Progenitor cell of endocrine pancreas (in vitro differentiated cells): ENCODE measurements around the gene CNPY2. TPM values are rescaled to one million over a fixed set of nuclear protein-coding genes. Genes with fewer than 3 reads are reported as not detected.

Experiments
- DNase-seq: peaks from one replicate; pipeline ENCODE4 v3.0.0; 2021; ENCODE audit warnings: low spot score; ENCODE audit not compliant: unreplicated experiment
- H3K27ac Mint-ChIP-seq: 2 replicates; pipeline ENCODE4 v1.8.0; 2021; ENCODE audit warnings: mild to moderate bottlenecking, moderate library complexity, mixed read lengths
- H3K27me3 Mint-ChIP-seq: 2 replicates; pipeline ENCODE4 v1.8.0; 2021; ENCODE audit warnings: mixed read lengths
- H3K36me3 Mint-ChIP-seq: 2 replicates; pipeline ENCODE4 v1.8.0; 2022; ENCODE audit warnings: mixed read lengths; ENCODE audit not compliant: insufficient read depth
- H3K4me1 Mint-ChIP-seq: 2 replicates; pipeline ENCODE4 v1.8.0; 2021; ENCODE audit warnings: low read depth, mixed read lengths
- H3K4me3 Mint-ChIP-seq: 2 replicates; pipeline ENCODE4 v1.8.0; 2021; ENCODE audit warnings: low read depth, mild to moderate bottlenecking, moderate library complexity, mixed read lengths
- H3K9me3 Mint-ChIP-seq: 2 replicates; pipeline ENCODE4 v1.8.0; 2021; ENCODE audit warnings: low read depth, mixed read lengths
- total RNA-seq: library from RNA; stranded (reverse); gene quantifications from 2 replicates; pipeline ENCODE4 v1.2.1, GENCODE V29; 2021
- TF ChIP-seq, protein P1 (sequence below): fragments of 200-600 bp; sonication (generic); IDR thresholded peaks from one replicate; pipeline ENCODE4 v1.5.0; 2021; ENCODE audit warnings: antibody characterized with exemption, mild to moderate bottlenecking; ENCODE audit not compliant: unreplicated experiment

CNPY2 gene
- total RNA-seq, 1 donor from 2014 or later, result 230 TPM

DNA sequence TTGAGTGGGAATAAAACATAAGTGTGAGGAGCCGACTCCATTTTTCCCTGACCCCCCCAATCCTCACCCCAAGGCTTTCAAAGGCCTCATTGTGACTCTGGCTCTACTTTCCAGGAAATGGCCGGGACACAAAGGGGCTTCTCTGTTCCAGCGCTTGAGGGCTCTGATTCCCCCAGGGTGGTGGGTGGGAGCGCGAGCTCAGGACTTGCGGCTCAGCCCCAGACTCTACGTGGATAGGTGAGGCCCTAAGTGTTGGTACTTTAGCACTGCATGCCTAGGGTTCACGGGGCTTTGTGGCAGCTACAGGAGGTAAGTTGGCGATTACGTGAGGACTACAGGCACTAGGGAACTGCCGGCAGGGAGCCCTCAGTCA is 553 bp downstream of the CNPY2 start:
- DNase-seq, result no peak
- Mint-ChIP-seq H3K36me3 (peaks cover 4% of the 10 kb centered on the region), H3K9me3 (no peaks in the 10 kb centered on the region), H3K27me3 (no peaks in the 10 kb centered on the region), H3K4me3 (peak overlapping the region; percentile 99), H3K27ac (peak overlapping the region; percentile 100), H3K4me1 (peaks cover 9% of the 10 kb centered on the region)
- TF ChIP-seq, protein P1, sequence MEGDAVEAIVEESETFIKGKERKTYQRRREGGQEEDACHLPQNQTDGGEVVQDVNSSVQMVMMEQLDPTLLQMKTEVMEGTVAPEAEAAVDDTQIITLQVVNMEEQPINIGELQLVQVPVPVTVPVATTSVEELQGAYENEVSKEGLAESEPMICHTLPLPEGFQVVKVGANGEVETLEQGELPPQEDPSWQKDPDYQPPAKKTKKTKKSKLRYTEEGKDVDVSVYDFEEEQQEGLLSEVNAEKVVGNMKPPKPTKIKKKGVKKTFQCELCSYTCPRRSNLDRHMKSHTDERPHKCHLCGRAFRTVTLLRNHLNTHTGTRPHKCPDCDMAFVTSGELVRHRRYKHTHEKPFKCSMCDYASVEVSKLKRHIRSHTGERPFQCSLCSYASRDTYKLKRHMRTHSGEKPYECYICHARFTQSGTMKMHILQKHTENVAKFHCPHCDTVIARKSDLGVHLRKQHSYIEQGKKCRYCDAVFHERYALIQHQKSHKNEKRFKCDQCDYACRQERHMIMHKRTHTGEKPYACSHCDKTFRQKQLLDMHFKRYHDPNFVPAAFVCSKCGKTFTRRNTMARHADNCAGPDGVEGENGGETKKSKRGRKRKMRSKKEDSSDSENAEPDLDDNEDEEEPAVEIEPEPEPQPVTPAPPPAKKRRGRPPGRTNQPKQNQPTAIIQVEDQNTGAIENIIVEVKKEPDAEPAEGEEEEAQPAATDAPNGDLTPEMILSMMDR, result no peak

DNA sequence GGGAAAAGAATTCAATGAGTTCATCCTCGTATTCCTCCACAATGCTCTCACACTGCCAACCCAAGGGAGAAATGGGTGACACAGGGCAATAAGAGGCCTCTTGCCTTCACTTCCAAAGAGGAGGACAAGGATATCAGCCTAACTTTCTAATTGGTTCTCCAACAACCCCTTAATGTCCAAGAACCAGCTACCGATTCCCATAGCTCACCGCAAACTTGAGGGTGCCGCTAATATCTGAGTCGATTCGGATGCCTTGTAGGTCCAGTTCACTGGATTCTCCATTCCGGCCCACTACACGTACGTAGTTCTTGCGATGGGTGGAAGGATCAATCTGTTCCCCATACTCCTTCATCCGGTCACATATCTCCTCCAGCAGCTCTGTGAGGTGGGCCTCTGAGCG is 4.8 kb downstream of the CNPY2 start:
- no peak overlapping the region for H3K27ac Mint-ChIP-seq
- TF ChIP-seq, protein P1, result no peak
- H3K36me3 Mint-ChIP-seq, result peaks cover 13% of the 10 kb centered on the region
- no peaks in the 10 kb centered on the region for H3K27me3 Mint-ChIP-seq
- H3K4me3 Mint-ChIP-seq, result no peak overlapping the region
- H3K4me1 Mint-ChIP-seq, result peaks cover 8% of the 10 kb centered on the region
- H3K9me3 Mint-ChIP-seq, result no peaks in the 10 kb centered on the region
- DNase-seq, result no peak

DNA sequence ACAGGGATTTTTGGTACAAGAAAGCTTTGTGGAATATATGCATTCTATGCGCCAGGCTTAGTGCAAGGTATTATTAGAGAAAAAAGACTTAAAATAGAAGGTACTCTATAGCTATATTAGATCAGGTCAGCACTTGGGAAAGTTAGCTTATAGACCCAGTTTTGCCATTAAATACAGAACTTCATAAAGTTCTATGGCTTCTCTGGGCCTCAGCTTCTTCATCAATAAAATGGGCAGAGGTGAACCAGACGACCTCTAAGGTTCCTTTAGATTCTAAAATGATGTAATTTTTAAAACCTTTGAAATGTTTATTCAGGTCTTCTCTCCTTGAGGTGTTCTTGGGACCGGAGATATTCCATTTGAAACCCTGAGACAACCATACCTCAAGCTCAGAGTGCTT is 7.1 kb downstream of the CNPY2 start:
- Mint-ChIP-seq H3K27ac (no peak overlapping the region), H3K27me3 (no peaks in the 10 kb centered on the region), H3K4me3 (no peak overlapping the region), H3K9me3 (no peaks in the 10 kb centered on the region), H3K36me3 (peaks cover 14% of the 10 kb centered on the region), H3K4me1 (no peaks in the 10 kb centered on the region)
- TF ChIP-seq, protein P1, result no peak
- DNase-seq, result no peak

DNA sequence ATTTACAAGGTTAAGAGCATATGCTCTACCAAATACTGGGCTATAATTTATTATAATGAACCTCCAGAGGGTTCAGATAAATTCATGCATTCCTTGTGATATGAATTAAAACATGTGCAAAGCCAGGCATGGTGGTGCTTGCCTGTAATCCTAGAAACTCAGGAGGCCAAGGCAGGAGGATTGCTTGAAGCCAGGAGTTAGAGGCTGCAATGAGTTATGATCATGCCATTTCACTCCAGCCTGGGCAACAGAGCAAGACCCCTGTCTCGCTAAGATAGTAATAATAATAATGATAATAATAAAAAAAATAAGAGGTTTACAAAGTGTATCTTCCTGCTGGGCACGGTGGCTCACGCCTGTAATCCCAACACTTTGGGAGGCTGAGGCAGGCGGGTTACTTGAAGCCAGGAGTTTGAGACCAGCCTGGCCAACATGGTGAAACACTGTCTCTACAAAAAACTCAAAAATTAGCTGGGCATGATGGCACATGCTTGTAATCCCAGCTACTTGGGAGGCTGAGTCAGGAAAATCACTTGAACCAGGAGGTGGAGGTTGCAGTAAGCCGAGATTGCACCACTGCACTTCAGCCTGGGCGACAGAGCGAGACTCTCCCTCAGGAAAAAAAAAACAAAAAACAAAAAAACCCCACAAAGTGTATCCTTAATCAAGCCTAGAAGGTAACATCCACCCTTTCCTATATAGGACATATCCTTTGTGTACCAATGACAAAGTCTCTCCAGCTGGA is 8.4 kb downstream of the CNPY2 start:
- H3K4me3 Mint-ChIP-seq, result no peak overlapping the region
- no peaks in the 10 kb centered on the region for H3K27me3 Mint-ChIP-seq
- H3K27ac Mint-ChIP-seq, result no peak overlapping the region
- DNase-seq, result no peak
- H3K9me3 Mint-ChIP-seq, result no peaks in the 10 kb centered on the region
- peaks cover 14% of the 10 kb centered on the region for H3K36me3 Mint-ChIP-seq
- H3K4me1 Mint-ChIP-seq, result no peaks in the 10 kb centered on the region
- TF ChIP-seq, protein P1, result no peak

DNA sequence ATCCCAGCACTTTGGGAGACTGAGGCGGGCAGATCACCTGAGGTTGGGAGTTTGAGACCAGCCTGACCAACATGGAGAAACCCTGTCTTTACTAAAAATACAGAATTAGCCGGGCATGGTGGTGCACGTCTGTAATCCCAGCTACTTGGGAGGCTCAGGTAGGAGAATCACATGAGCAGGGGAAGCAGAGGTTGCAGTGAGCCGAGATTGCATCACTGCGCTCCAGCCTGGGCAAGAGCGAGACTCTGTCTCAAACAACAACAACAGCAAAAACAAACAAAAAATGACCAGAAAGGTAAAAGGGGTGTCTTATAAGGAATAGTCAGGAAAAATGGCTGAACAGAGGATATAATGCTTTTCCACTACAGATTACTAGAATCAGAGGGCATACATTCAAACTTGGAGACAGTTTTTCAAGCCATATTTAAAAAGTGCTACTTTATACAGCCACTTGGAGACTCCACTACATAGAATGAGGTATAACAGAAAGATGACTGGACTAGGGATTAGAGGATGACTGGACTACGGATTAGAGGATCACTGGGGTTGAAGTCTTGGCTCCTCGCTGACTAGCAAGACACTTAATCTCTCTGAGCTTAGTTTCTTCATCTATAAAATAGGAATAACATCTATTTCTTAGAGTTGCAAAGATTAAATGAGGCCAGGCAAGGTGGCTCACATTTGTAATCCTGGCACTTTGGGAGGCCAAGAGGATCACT is 10.8 kb downstream of the CNPY2 start:
- Mint-ChIP-seq H3K4me1 (peaks cover 9% of the 10 kb centered on the region), H3K36me3 (peaks cover 10% of the 10 kb centered on the region), H3K27ac (no peak overlapping the region), H3K4me3 (no peak overlapping the region), H3K27me3 (no peaks in the 10 kb centered on the region), H3K9me3 (no peaks in the 10 kb centered on the region)
- no peak for DNase-seq
- TF ChIP-seq, protein P1, result no peak
